Measurements from ENCODE around the gene PDXP.

GRCh38 chr22:37641561-37641949, 17.0 kb upstream of the PDXP start:
- TF ChIP-seq CTCF (IDR thresholded peaks at IDR 0.05; ENCODE audit: low read depth, low read length, poor library complexity, severe bottlenecking) (no peak), EZH2phosphoT487 (IDR thresholded peaks at IDR 0.05; ENCODE audit: borderline replicate concordance, low read length) (no peak)

Measured in DOHH2 (cell line).